H54 (cell line): Measurements from ENCODE around the gene RNF123.

Experiments used
- DNase-seq: peaks from one replicate; pipeline ENCODE4 v3.0.0; 2011; ENCODE audit warnings: low spot score, mixed read lengths; ENCODE audit not compliant: insufficient read length
- FAIRE-seq: peaks from 3 replicates; lab custom pipeline; 2011; peaks lifted over from hg19 to GRCh38; lab: Jason Lieb, UNC
- POLR2A ChIP-seq: IDR thresholded peaks from 2 replicates; pipeline ENCODE4 v1.6.1; 2011; ENCODE audit warnings: low read depth, mild to moderate bottlenecking, low read length

RNF123 gene

DNA sequence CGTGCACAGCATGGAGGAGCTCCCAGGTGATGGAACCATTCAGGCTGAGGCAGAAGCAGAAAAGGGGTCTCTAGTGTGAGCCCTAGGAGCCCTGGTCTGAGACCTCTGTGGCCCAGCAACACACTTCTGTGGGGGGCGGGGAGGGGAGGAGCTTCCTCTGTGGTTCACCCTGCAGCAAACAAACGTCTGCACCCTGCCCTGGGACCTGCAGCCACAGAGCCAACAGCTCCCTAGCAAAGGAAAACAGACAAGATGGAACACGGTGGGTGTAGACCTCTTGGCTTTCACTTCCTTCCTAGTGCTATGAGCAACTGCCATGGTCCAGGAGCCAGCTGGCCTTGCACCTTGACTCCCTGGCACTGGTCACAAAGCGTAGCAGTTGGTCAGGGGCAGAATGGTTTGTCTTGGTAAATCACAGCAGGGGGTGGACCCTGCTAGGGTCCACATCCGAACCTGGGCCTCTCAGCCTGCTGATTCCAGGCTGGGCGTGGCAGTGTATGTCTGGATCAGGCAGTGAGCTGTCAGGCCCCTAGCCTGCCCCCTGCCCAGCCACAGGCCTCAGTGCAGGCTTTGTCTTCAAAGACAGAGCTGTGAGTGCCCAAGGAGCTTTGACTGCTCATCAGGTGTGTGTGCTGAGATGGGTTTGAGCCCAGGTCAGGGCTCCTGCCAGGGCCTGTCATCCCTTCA lies 23.4 kb downstream of the RNF123 start:
- no peak for FAIRE-seq
- TF ChIP-seq POLR2A: no peak
- DNase-seq: no peak

DNA sequence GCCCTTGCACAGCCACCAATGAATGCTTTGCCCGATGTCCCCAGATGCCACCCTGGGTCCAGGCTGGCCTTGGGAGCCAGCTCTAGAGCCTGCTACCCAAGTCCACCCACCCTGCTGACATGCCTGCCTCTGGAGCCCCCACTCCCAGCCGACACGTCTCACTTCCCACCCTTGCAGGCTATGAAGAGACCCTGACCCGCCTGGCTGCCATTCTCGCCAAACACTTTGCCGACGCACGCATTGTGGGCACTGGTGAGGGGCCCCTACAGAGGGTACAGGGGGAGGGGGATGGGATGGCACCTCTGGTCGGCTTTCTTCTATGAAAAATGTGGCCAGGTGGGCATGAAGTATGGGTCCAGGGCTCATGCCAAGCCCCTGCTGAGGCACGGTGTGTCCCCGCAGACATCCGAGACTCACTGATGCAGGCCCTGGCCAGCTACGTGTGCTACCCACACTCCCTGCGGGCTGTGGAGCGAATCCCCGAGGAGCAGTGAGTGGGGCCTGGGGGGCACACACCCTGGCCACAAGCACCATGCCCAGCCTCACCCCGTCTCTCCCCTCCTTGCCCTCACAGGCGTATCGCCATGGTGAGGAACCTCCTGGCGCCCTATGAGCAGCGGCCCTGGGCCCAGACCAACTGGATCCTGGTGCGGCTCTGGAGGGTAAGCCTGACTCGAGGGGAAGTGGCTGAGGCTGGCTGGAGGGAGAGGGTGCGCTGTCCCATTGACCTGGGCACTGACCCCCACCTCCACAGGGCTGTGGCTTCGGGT lies 24.2 kb downstream of the RNF123 start:
- DNase-seq (no peak), FAIRE-seq (no peak)
- TF ChIP-seq POLR2A: no peak

DNA sequence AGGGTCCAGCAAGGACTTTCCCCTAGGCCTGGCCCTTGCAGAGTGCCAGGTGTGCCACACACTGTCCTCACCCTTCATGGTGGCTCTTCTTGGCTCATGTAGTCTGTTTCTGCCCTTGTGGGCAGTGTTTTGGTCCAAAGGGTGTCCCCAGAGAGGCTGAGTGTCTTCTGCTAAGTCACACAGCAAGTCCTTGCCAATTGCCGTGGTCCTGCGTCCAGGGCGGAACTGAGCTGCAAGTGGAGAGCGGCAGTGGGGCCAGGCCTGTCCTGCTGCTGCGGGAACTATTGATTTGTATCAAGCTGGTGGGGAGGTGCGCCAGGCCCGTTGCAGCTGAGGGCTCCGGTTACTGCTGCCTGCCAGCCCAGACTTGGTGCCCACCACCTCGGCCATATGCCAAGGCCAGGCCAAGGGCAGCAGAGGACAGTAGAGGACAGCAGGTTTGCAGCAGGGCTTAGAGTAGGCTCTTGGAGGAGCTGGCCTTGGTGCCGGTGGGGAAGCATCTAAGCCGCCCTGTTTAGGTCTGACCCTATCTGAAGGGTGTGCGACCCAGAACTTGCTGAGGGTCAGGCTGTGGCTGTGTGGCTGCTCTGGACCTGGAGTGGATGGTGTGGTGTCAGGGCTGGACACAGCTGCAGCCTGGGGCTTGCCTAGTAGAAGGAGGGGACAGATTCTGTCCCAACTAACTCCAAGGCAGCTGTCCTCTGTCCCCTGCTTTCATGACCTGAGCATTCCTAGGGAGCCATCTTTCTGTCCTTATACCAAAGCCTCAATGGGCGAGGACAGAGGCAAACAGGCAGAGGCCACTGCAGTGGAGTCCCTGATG lies 25.6 kb downstream of the RNF123 start:
- TF ChIP-seq POLR2A: no peak
- DNase-seq (no peak), FAIRE-seq (no peak)

- DNase-seq (no peak), FAIRE-seq (no peak)
- no peak for TF ChIP-seq POLR2A
Observed at GRCh38 chr3:49715611-49716121, 26.3 kb downstream of the RNF123 start.

- TF ChIP-seq POLR2A: no peak
- FAIRE-seq: no peak
- DNase-seq: no peak
Observed at GRCh38 chr3:49716169-49716568, 26.8 kb downstream of the RNF123 start.

DNA sequence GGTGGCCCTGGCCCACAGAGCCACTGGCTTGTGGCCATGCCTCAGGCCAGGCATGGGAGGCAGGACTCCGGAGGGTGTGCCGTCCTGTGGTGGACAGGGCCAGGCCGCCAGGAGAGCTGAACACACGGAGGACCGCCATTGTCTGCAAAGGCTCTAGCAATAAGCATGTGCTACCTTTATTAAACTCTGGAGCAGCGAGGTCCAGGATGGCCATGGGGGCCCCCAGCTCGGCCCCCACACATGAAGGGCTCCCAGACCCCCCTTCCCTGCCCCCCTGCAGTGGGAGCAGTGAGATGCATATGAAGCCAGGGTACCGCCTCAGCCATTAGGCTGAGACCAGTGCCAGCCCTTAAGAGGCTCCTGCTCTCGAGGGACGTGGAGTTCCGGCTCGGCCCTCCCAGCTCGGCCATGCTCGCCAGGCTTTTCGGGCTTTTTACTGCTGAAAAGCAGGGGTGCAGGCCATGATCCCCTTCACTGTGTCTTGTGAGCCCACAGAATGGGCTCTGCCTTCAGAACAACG lies 27.4 kb downstream of the RNF123 start:
- DNase-seq (no peak), FAIRE-seq (no peak)
- no peak for TF ChIP-seq POLR2A

DNA sequence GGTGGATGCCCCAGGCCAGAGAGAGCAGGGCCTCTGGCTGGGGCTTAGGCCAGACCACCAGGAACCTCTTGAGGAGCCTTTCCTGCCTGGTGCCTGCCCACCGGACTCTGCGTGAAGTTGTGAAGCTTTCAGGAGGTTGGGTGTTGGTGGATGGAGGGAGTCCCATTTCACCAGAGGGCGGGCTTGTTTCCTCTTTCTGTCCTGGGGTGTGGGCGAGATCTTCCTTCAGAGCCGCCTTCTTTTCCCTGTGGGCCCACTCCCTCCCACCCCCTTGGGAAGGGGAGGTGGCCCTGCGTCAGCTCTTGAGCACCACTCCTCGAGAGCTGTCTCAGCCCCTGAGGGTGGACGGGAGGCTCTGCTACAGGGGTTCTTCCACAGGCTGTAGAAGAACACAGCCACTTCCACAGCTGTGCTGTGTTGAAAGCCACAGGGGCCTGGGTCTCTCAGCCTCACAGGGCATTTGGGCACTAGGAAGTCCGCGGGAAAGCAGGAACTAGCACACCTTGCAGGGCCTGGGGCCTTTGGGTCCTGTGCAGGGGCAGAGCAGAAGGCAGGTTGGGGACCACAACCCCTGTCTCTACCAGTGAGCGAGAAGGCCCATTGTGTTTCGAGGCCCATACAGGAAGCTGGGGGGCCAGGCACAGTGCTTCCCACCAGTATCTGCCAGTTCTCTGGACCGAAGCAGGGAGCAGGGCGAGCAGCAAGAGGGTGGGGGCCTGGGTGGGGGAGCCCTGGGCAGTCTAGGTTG lies 28.0 kb downstream of the RNF123 start:
- FAIRE-seq (no peak), DNase-seq (no peak)
- no peak for TF ChIP-seq POLR2A

- no peak; the same call in 1 of the 2 replicates for TF ChIP-seq POLR2A
- DNase-seq (no peak), FAIRE-seq (no peak)
Observed at GRCh38 chr3:49717959-49718857, 28.9 kb downstream of the RNF123 start.

DNA sequence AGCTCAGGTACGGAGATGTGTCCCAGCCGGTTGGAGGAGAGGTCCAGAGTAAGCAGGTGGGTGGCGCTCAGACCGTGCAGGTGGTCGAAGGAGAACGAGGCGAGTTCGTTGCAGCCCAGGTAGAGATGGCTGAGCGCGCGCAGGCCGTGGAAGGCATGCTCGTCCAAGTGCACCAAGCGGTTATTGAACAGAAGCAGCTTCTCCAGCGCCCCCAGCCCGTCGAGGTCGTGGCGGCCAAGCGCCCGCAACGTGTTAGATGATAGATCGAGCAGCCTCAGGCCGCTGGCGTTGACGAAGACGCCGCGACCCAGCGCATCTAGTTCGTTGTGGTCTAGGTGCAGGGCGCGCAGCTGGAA lies 29.5 kb downstream of the RNF123 start:
- FAIRE-seq (no peak), DNase-seq (no peak)
- no peak for TF ChIP-seq POLR2A

GRCh38 chr3:49719214-49719884 lies 30.0 kb downstream of the RNF123 start, which contains the start of gene AMIGO3:
TSS of gene AMIGO3 (minus strand) at chr3:49719684. CDS start at chr3:49719465, 219 bp downstream.
- peak; percentile 12; the same call in 1 of the 2 replicates for TF ChIP-seq POLR2A
- no peak for FAIRE-seq
- peak; percentile 55 for DNase-seq

DNA sequence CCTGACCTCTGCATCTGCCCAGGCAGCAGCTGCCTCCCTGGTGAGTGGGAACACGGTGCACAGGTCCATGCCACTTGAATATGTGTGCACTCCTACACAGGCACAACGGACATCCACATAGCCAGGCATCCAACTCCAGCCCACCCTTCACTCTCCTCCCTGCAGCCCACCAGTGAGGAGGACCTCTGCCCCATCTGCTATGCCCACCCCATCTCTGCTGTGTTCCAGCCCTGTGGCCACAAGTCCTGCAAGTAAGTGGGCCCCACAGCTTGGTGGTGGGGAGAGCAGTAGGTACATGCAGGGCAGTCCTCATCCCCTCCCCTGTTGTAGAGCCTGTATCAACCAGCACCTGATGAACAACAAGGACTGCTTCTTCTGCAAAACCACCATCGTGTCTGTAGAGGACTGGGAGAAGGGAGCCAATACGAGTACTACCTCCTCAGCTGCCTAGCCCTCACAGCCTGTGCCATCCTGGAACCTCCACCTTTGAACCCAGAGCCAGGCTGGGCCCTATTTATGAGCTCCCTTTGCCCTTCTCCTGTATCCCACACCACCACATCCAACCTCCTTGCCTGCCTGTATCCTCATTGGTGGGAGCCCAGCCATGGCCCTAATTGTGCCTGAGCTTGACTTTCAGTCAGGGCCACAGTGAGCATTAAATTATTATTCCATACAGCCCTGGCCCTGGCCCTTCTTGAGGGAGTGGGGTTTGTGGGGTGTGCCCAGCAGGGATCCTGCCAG lies 31.7 kb downstream of the RNF123 start:
- FAIRE-seq (no peak), DNase-seq (no peak)

More for the DNA sequence above, 31.7 kb downstream of the RNF123 start:
- TF ChIP-seq POLR2A: no peak; the same call in 1 of the 2 replicates
